ENCODE results near the gene RASA2.

GRCh38 chr3:141600331-141600730 lies 113.5 kb downstream of the RASA2 start:
- TF ChIP-seq, protein P1, sequence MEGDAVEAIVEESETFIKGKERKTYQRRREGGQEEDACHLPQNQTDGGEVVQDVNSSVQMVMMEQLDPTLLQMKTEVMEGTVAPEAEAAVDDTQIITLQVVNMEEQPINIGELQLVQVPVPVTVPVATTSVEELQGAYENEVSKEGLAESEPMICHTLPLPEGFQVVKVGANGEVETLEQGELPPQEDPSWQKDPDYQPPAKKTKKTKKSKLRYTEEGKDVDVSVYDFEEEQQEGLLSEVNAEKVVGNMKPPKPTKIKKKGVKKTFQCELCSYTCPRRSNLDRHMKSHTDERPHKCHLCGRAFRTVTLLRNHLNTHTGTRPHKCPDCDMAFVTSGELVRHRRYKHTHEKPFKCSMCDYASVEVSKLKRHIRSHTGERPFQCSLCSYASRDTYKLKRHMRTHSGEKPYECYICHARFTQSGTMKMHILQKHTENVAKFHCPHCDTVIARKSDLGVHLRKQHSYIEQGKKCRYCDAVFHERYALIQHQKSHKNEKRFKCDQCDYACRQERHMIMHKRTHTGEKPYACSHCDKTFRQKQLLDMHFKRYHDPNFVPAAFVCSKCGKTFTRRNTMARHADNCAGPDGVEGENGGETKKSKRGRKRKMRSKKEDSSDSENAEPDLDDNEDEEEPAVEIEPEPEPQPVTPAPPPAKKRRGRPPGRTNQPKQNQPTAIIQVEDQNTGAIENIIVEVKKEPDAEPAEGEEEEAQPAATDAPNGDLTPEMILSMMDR (IDR thresholded peaks at IDR 0.05; ENCODE audit: low read length) = no peak
- no peak for TF ChIP-seq EZH2phosphoT487 (IDR thresholded peaks at IDR 0.05; ENCODE audit: low read length)
